Activated CD8-positive, alpha-beta T cell treated with anti-CD3 and anti-CD28 coated beads, Interleukin-2, amount 10 ng/mL, durations not matched to agents 7 days and 5 days (primary cell): ENCODE data around the gene ESRRA. TPM values are rescaled to one million over a fixed set of nuclear protein-coding genes. Genes with fewer than 3 reads are reported as not detected.

Source experiments
- ATAC-seq: fragments of 150-1000 bp; cut with Tn5 transposase; one replicate; pipeline ENCODE4 v1.10.0; 2021; ENCODE audit warnings: moderate library complexity
- CTCF ChIA-PET: fragments of 350-600 bp; sonication (Branson Sonifier 250); formaldehyde crosslinking; loops from one replicate; lab custom pipeline; 2021; ENCODE audit warnings: antibody characterized with exemption; lab: Charles Lee
- POLR2A ChIA-PET: fragments of 350-600 bp; sonication (Branson Sonifier 250); formaldehyde crosslinking; loops from one replicate; lab custom pipeline; 2021; ENCODE audit warnings: antibody characterized with exemption; lab: Charles Lee
- DNase-seq: peaks from one replicate; pipeline ENCODE4 v3.0.0-alpha.2; 2020
- H3K27ac Mint-ChIP-seq: one replicate; pipeline ENCODE4 v1.8.0; 2021; ENCODE audit warnings: mild to moderate bottlenecking, mixed read lengths
- H3K27me3 Mint-ChIP-seq: one replicate; pipeline ENCODE4 v1.8.0; 2021; ENCODE audit warnings: low read depth, mixed read lengths
- H3K36me3 Mint-ChIP-seq: one replicate; pipeline ENCODE4 v1.8.0; 2021; ENCODE audit warnings: low read depth, mixed read lengths
- H3K4me1 Mint-ChIP-seq: one replicate; pipeline ENCODE4 v1.8.0; 2021; ENCODE audit warnings: low read depth, mixed read lengths
- H3K4me3 Mint-ChIP-seq: one replicate; pipeline ENCODE4 v1.8.0; 2021; ENCODE audit warnings: mild to moderate bottlenecking, mixed read lengths
- H3K9me3 Mint-ChIP-seq: one replicate; pipeline ENCODE4 v1.8.0; 2022; ENCODE audit warnings: mixed read lengths; ENCODE audit not compliant: insufficient read depth
- total RNA-seq, 2 experiments: library from RNA; stranded (reverse); gene quantifications; one replicate each; pipeline ENCODE4 v1.2.3, GENCODE V29; 2021

The ESRRA gene
- total RNA-seq, 2 experiments from 2014 or later: 42.7 to 43.2 TPM

GRCh38 chr11:64348383-64349024 is 43.2 kb downstream of the ESRRA start:
- Mint-ChIP-seq H3K27ac (no peak overlapping the region), H3K9me3 (no peaks in the 10 kb centered on the region), H3K4me3 (no peak overlapping the region), H3K27me3 (no peaks in the 10 kb centered on the region), H3K4me1 (peaks cover 8% of the 10 kb centered on the region), H3K36me3 (peaks cover 27% of the 10 kb centered on the region)
- no peak for ATAC-seq
- ChIA-PET POLR2A (interaction anchor here (1.2 kb wide), 1 partner anchor 31 kb away, joined by 4 read pairs; the partner anchor contains the start of genes PRDX5 and TRMT112), CTCF (interaction anchor here (1.0 to 1.5 kb wide), 2 partner anchors 17 to 31 kb away, joined by 3 to 6 read pairs; partner anchors contain the start of genes PRDX5 and TRMT112)
- no peak for DNase-seq

- H3K9me3 Mint-ChIP-seq: no peaks in the 10 kb centered on the region
- no peak overlapping the region for H3K27ac Mint-ChIP-seq
- H3K4me1 Mint-ChIP-seq: peaks cover 8% of the 10 kb centered on the region
- POLR2A ChIA-PET: interaction anchor here (0.7 to 1.2 kb wide), 2 partner anchors 9 to 31 kb away, joined by 4 to 5 read pairs; partner anchors contain the start of genes CCDC88B, PRDX5 and TRMT112
- H3K27me3 Mint-ChIP-seq: no peaks in the 10 kb centered on the region
- ATAC-seq (no peak), DNase-seq (no peak)
- peaks cover 26% of the 10 kb centered on the region for H3K36me3 Mint-ChIP-seq
- no peak overlapping the region for H3K4me3 Mint-ChIP-seq
- CTCF ChIA-PET: interaction anchor here (1.0 to 1.5 kb wide), 2 partner anchors 17 to 31 kb away, joined by 3 to 6 read pairs; partner anchors contain the start of genes PRDX5 and TRMT112
Observed at GRCh38 chr11:64349025-64349387, 43.7 kb downstream of the ESRRA start.

- DNase-seq: no peak
- Mint-ChIP-seq H3K36me3 (peaks cover 24% of the 10 kb centered on the region), H3K4me3 (no peak overlapping the region), H3K27me3 (no peaks in the 10 kb centered on the region), H3K27ac (no peak overlapping the region), H3K9me3 (no peaks in the 10 kb centered on the region), H3K4me1 (peaks cover 11% of the 10 kb centered on the region)
- ChIA-PET CTCF (interaction anchor here (1.2 kb wide), 1 partner anchor 31 kb away, joined by 3 read pairs; the partner anchor contains the start of gene PRDX5), POLR2A (interaction anchor here (0.7 kb wide), 1 partner anchor 9 kb away, joined by 5 read pairs; the partner anchor contains the start of gene CCDC88B)
- ATAC-seq: no peak
Observed at GRCh38 chr11:64349404-64349803, 44.1 kb downstream of the ESRRA start.

- ATAC-seq: no peak
- H3K4me1 Mint-ChIP-seq: peaks cover 13% of the 10 kb centered on the region
- no peak overlapping the region for H3K4me3 Mint-ChIP-seq
- H3K27ac Mint-ChIP-seq: no peak overlapping the region
- no peak for DNase-seq
- peaks cover 13% of the 10 kb centered on the region for H3K36me3 Mint-ChIP-seq
- POLR2A ChIA-PET: interaction anchor here (0.9 kb wide), 1 partner anchor 11 kb away, joined by 3 read pairs; the partner anchor contains the start of gene CCDC88B
- CTCF ChIA-PET: no interaction called here
- no peaks in the 10 kb centered on the region for H3K9me3 Mint-ChIP-seq
- no peaks in the 10 kb centered on the region for H3K27me3 Mint-ChIP-seq
Observed at GRCh38 chr11:64351136-64351631, 45.9 kb downstream of the ESRRA start.

DNA sequence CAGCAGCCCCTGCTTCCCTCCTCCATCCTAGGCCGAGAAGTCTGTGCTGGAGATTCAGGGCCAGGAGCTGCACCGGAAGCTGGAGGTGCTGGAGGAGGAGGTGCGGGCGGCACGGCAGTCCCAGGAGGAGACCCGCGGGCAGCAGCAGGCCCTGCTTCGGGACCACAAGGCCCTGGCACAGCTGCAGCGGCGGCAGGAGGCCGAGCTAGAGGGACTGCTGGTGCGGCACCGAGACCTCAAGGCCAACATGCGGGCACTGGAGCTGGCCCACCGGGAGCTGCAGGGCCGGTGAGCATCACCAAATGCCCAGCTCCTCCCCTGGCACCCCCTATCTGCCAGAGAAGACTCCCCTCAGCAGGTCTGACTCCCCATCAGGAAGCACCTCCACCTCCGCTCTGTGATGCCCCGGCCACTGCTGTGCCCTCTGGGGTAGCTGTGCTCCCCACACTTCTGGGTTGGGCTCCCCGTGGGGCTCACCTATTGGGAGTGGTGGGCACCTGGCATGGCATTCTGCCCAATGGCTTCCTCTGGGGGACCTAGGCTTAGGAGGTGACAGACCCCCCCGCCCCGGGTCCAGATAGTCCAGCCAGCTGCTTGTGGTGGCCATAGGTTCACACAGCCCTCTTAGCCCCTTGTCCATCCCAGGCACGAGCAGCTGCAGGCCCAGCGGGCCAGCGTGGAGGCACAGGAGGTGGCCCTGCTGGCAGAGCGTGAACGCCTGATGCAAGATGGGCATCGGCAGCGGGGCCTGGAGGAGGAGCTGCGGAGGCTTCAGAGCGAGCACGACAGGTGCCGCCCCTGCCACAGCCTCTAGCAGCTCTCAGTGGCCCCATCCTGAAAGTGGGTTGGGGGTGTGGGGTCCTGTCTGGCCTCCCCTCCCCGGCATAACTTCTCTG is 47.0 kb downstream of the ESRRA start:
- peaks cover 12% of the 10 kb centered on the region for H3K36me3 Mint-ChIP-seq
- POLR2A ChIA-PET: interaction anchor here (0.9 to 1.2 kb wide), 2 partner anchors 10 to 34 kb away, joined by 3 read pairs; partner anchors contain the start of gene PRDX5
- H3K4me1 Mint-ChIP-seq: peaks cover 19% of the 10 kb centered on the region
- H3K4me3 Mint-ChIP-seq: no peak overlapping the region
- CTCF ChIA-PET: interaction anchor here (0.8 to 7.1 kb wide), 4 partner anchors 10 to 35 kb away, joined by 3 to 39 read pairs (median 4); partner anchors contain the start of genes PRDX5 and TRMT112
- ATAC-seq: no peak
- no peaks in the 10 kb centered on the region for H3K9me3 Mint-ChIP-seq
- no peak overlapping the region for H3K27ac Mint-ChIP-seq
- no peak for DNase-seq
- no peaks in the 10 kb centered on the region for H3K27me3 Mint-ChIP-seq

DNA sequence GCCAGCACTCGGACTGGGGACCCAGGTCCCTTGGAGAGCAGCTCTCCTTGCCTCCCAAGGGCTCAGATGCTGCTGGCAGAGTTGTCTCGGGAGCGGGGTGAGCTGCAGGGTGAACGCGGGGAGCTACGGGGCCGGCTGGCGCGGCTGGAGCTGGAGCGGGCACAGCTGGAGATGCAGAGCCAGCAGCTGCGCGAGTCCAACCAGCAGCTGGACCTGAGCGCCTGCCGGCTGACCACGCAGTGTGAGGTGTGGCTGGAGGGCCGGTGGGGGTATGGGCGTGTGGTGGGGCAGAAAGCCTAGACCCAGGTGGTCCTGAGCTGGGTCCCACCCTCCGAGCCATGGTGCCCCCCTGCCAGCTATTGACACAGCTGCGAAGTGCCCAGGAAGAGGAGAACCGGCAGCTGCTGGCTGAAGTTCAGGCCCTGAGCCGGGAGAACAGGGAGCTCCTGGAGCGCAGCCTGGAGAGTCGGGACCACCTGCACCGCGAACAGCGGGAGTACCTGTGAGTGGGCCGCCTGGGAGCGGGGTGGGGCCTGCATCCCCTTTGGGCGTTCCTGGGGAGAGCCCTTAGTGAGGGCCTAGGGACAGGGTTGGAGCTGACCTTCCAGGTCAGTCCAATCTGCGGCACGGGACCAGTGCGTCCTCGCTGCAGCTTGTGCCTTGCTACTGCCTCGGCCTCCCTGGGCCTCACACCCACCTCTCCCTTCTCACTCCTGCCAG is 47.8 kb downstream of the ESRRA start:
- Mint-ChIP-seq H3K4me1 (peaks cover 27% of the 10 kb centered on the region), H3K4me3 (no peak overlapping the region), H3K27ac (no peak overlapping the region), H3K36me3 (peaks cover 14% of the 10 kb centered on the region), H3K27me3 (no peaks in the 10 kb centered on the region), H3K9me3 (no peaks in the 10 kb centered on the region)
- POLR2A ChIA-PET: interaction anchor here (0.9 to 1.2 kb wide), 2 partner anchors 11 to 35 kb away, joined by 3 read pairs; partner anchors contain the start of gene PRDX5
- DNase-seq: no peak
- ATAC-seq: no peak
- CTCF ChIA-PET: interaction anchor here (0.6 to 7.1 kb wide), 3 partner anchors 11 to 54 kb away, joined by 3 to 39 read pairs (median 5); no protein-coding TSS in a partner anchor

DNA sequence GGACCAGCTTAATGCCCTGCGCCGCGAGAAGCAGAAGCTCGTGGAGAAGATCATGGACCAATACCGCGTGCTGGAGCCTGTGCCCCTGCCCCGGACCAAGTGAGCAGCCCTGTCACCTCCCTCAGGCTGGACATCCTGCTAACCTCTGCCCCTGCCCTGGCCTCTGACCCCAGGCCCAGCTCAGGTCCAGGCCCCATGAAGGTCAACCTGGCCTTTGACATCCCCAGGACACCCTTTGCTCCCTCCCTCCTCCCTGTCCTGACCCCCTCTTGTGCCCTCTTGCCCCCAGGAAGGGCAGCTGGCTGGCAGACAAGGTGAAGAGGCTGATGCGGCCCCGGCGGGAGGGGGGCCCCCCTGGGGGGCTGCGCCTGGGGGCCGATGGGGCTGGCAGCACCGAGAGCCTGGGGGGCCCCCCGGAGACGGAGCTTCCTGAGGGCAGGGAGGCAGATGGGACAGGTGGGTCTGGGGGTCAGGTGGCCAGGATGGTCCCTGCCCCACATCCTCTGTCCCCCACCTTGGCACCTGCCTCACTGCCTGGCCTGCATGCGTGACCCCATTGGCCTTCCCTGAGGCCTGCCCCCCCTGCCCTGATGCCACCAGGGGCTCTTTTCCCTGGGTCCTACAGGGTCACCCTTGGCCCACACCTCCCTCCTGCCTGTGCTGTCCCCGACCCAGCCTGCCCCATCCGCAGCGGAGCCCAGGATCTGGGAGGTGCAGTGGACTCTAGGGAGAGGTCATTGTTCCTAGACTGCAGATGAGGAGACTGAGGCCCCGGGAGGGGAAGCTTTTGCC is 48.6 kb downstream of the ESRRA start:
- DNase-seq (no peak), ATAC-seq (no peak)
- Mint-ChIP-seq H3K4me1 (peaks cover 30% of the 10 kb centered on the region), H3K27me3 (no peaks in the 10 kb centered on the region), H3K4me3 (no peak overlapping the region), H3K27ac (no peak overlapping the region), H3K9me3 (no peaks in the 10 kb centered on the region), H3K36me3 (peaks cover 12% of the 10 kb centered on the region)
- ChIA-PET CTCF (interaction anchor here (0.6 to 7.1 kb wide), 6 partner anchors 8 to 350 kb away, joined by 3 to 39 read pairs (median 7); partner anchors contain the start of gene ESRRA), POLR2A (interaction anchor here (1.2 kb wide), 1 partner anchor 36 kb away, joined by 3 read pairs; the partner anchor contains the start of gene PRDX5)

- Mint-ChIP-seq H3K4me1 (peaks cover 39% of the 10 kb centered on the region), H3K36me3 (peaks cover 12% of the 10 kb centered on the region), H3K27me3 (no peaks in the 10 kb centered on the region), H3K27ac (peak overlapping the region; percentile 63), H3K9me3 (no peaks in the 10 kb centered on the region), H3K4me3 (no peak overlapping the region)
- CTCF ChIA-PET: interaction anchor here (0.6 to 7.1 kb wide), 20 partner anchors 10 to 588 kb away, joined by 3 to 39 read pairs (median 4); partner anchors contain the start of genes ESRRA, FERMT3, PRDX5 and TRMT112
- ATAC-seq: peak; percentile 23
- peak; percentile 65 for DNase-seq
- POLR2A ChIA-PET: interaction anchor here (1.3 kb wide), 1 partner anchor 38 kb away, joined by 3 read pairs; the partner anchor contains the start of genes PRDX5 and TRMT112
Observed at GRCh38 chr11:64355078-64355940, 50.0 kb downstream of the ESRRA start.
